GM12865 (cell line): ENCODE results near the gene OBP2A.
"Not testable (repeated sequence)": the region's sequence is repeated elsewhere in the genome, so short reads cannot be mapped to it uniquely, and the experiment has no call there.

ENCODE experiments used
- DNase-seq: peaks from one replicate; pipeline ENCODE4 v3.0.0; 2010; ENCODE audit warnings: low read depth
- H3K4me3 ChIP-seq: 2 replicates; pipeline ENCODE4 v1.5.1; 2011; ENCODE audit warnings: mild to moderate bottlenecking, low read depth, low read length, control low read depth
- CTCF ChIP-seq: IDR thresholded peaks from 2 replicates; pipeline ENCODE4 v1.5.1; 2011; ENCODE audit warnings: low read length, control low read depth, low read depth, inconsistent platforms; ENCODE audit not compliant: insufficient read depth; ENCODE audit errors: missing control alignments

OBP2A gene

GRCh38 chr9:135547756-135548736, 2.1 kb downstream of the OBP2A start:
- no peak for TF ChIP-seq CTCF
- H3K4me3 ChIP-seq = no peak overlapping the region
- no peak for DNase-seq

- DNase-seq, H3K4me3 ChIP-seq: not testable (repeated sequence)
Measured at GRCh38 chr9:135549478-135550343, 3.8 kb downstream of the OBP2A start.

- H3K4me3 ChIP-seq = no peak overlapping the region
- TF ChIP-seq CTCF = no peak
- no peak for DNase-seq
Measured at GRCh38 chr9:135550344-135550918, 4.5 kb downstream of the OBP2A start.

- H3K4me3 ChIP-seq = no peak overlapping the region
- no peak for TF ChIP-seq CTCF
- DNase-seq = no peak
Measured at GRCh38 chr9:135551031-135551430, 5.1 kb downstream of the OBP2A start.

- H3K4me3 ChIP-seq = no peak overlapping the region
- TF ChIP-seq CTCF = no peak
- DNase-seq = no peak
Measured at GRCh38 chr9:135551456-135551855, 5.5 kb downstream of the OBP2A start.

- DNase-seq = no peak
- TF ChIP-seq CTCF = no peak
- no peak overlapping the region for H3K4me3 ChIP-seq
Measured at GRCh38 chr9:135552021-135552697, 6.2 kb downstream of the OBP2A start.
